Measurements from ENCODE around the gene HTR1E.
"Not testable (repeated sequence)": the region's sequence is repeated elsewhere in the genome, so short reads cannot be mapped to it uniquely, and the experiment has no call there.

The HTR1E gene

DNA sequence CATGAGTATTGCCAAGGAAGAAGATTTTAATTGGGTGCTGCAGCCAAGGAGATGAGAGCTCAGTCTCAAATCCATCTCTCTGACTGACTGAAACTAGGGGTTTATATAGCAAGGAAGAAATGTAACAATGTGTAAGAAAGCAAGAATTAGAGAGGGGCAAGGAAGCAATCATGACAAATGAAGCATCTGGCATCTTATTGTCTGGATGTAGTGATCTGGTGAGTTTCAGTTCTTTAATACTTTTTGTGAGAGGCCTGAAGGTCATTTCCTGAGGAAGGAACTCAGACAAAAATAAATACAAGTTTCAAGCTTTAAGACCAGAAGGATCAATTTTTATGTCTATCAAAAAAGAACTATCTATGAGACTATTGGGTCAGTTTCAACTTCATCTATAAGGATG, 64.2 kb downstream of the HTR1E start:
- FAIRE-seq, result no peak

DNA sequence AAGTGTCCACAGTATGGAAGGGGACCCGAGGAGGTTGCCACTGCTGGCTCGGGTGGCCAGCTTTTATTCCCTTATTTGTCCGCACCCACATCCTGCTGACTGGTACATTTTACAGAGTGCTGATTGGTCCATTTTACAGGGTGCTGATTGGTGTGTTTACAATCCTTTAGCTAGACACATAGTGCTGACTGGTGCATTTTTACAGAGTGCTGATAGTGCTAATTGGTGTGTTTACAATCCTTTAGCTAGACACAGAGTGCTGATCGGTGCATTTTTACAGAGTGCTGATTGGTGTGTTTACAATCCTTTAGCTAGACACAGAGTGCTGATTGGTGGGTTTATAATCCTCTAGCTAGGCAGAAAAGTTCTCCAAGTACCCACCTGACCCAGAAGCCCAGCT, 65.1 kb downstream of the HTR1E start:
- not testable (repeated sequence) for FAIRE-seq

DNA sequence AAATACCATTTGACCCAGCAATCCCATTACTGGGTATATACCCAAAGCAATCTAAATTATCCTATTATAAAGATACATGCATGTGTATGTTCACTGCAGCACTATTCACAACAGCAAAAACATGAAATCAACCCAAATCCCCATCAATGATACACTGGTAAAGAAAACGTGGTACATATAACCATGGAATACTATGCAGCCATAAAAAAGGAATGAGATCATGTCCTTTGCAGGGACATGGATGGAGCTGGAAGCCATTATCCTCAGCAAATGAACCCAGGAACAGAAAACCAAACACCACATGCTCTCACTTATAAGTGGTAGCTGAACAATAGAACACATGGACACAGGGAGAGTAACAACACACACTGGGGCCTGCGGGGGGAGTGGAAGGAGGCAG, 69.2 kb downstream of the HTR1E start:
- not testable (repeated sequence) for FAIRE-seq

DNA sequence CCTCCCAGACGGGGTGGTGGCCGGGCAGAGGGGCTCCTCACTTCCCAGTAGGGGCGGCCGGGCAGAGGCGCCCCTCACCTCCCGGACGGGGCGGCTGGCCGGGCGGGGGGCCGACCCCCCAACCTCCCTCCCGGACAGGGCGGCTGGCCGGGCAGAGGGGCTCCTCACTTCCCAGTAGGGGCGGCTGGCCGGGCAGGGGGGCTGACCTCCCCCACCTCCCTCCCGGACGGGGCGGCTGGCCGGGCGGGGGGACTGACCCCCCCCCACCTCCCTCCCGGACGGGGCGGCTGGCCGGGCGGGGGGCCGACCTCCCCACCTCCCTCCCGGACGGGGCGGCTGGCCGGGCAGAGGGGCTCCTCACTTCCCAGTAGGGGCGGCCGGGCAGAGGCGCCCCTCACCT, 72.3 kb downstream of the HTR1E start:
- not testable (repeated sequence) for FAIRE-seq

DNA sequence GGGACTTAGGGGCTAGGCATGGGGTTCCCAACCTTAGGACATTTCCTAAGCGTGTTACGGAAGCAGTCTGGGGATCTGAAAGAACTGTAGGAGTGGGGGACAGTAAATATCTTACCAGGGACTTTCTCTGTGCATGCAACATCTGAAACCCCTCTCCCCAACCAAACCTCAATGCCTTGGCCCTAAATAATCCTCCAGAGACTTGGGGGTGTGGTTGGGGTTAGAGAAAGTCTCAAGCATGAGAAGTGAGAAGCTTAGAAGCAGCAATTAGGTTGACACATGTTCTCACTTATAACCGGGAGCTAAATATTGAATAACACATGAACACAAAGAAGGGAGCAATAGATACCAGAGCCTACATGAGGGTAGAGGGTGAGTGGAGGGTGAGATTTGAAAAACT, 74.7 kb downstream of the HTR1E start:
- FAIRE-seq, result no peak

DNA sequence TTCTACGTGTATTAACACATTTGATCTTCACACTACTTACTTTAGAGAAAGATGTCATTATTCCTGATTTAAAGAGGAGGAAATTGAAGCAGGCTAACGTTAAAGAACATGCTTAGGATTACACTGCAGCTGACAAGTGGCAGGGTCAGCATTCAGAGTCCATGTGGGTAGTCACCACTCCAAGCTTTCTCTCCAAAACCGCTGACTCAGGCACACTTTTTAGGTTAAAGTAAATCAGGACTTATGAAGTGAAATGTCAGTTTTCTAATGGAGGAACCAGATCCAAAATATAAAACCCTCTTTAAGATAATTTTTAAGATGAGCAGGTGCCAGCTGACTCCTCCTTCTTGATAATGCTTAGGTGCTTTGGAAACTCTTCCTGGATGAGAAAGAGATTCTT, 75.4 kb downstream of the HTR1E start:
- FAIRE-seq, result no peak

DNA sequence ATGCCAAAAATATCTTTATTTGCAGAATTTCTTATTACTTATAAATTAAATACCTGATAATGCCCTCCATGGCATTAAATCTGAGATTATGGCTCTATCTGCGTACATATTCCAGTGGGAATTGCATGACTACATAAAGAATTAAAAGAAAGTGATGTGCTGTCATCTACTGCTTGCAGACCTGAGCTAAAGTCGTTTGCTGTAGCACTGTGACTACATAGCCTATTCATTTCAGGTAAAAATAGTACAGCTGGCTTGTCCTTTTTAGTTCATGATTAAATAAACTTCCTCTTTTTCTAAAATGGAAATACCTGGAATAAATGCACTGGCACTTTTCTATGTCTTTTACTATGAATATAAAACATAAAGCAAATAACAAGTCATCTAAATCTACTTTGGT, 79.4 kb downstream of the HTR1E start:
- no peak for FAIRE-seq

DNA sequence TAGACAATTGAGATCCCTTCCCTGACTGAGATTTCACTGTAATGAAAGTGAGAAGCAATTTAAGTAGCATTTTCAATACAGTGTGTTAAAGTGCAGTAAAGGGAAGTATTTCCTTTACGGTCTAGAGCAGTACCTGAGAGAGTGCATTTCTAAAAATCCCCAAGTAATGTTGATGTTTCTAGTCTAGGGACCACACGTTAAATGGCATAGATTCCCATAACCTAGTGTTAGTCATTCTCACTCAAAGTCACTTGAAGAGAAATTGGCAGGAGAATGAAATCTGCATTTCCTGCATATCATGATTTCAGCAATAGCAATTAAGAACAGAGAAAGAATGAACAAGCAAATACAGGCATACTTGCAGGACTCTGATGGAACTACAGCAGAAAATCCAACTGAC, 89.7 kb downstream of the HTR1E start:
- FAIRE-seq, result no peak

DNA sequence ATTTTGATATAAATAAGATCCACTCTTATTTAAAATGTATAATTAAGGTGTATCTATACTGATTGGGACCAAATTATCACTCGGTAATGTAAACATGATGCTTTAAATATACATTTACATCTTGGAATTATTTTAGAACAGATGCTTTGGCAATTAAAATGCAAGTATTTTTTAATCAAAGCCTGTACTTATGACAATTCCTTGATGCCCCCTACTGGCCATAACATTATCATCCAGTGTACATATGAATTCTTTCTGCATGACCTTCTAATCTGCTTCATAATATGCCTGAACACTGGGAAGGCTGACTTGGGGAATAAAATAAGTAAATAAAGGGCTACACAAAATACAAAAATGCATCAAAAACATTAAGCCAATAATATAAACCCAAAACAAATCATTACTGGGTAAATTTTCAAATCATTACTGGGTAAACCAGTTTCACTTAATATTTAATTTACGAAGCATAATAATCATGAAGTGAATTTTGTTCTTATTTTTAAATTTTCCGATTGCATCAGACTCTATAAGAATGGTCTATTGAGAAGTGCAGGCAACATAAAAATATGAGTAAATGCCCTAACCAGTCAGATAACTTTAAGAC, 92.5 kb downstream of the HTR1E start:
- no peak for FAIRE-seq

DNA sequence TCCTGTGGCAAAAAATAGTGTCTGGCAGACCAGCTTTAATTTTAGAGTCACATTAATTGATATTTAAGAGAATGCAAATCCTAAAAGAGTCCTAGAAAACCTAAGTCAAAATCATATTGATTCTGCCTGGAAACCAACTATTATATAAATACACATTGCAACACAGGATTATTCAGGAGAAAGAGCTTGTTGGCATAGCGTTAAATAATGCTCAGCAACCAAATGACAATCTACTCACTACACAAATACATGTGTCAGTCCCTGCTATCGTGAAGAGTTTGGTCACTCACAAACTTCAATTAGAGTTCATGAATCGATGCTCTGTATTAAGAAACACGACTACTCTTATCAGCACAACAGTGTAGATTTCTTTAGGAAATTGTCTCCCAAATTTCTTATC, 103.4 kb downstream of the HTR1E start:
- no peak for FAIRE-seq

DNA sequence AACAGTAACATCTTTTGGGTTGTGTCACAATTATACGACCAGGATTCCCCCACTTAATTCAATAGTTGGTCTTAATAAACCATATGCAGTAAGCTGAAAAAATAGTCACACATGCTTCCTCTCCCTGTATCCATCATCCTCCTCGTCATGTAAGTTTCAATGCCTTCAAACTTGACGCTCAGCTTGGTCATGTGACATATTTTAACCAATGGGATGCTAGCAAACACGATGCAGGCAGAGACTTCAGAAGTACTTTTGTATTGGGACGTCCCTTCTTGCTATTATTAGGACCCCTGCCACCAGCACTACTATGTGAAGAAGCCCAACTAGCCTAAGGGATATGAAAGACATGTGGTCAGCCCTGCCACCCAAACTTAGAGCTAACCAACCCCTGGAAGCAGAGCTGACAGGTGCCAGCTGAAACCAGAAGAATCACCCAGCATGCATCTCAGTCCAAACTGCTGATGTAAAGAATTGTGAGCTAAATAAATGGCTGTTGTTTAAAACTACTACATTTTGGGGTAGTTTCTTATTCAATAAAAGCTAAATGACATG, 108.3 kb downstream of the HTR1E start:
- FAIRE-seq, result no peak

DNA sequence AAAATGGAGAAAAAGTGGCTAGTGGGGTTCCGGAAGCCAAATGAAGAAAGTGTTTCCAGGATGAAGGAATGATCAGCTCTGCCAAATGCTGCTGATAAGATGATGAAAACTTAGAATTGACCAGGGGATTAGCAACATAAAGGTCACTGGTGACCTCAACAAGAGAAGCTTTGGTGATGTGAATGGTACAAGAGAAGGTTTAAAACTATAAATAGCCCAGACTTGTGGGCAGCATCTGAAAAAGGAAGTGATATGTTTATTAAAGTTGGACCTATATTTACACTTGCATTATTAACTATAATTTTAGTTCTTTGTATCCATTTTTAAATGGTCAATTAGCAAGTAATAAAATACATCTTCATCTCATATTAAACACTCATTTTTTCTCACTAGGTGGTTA, 112.5 kb downstream of the HTR1E start:
- no peak for FAIRE-seq

DNA sequence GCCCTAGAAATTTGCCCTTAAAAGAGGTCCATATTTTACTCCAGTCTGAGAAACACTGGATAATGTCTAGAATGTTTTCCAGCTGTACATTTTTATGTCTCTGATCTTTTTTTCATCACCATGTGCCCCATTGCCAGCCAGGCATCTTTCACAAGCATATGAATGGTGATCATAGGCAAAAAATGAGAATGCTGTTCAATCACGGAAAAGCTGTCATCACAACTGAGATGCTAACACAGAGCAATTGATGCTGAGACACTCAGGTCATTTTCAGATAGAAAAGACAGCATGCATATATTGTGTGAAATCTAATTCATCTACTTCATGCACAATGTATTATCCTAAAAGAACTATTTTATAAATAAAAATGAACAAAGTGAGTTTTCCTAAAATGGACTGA, 116.0 kb downstream of the HTR1E start:
- no peak for FAIRE-seq

DNA sequence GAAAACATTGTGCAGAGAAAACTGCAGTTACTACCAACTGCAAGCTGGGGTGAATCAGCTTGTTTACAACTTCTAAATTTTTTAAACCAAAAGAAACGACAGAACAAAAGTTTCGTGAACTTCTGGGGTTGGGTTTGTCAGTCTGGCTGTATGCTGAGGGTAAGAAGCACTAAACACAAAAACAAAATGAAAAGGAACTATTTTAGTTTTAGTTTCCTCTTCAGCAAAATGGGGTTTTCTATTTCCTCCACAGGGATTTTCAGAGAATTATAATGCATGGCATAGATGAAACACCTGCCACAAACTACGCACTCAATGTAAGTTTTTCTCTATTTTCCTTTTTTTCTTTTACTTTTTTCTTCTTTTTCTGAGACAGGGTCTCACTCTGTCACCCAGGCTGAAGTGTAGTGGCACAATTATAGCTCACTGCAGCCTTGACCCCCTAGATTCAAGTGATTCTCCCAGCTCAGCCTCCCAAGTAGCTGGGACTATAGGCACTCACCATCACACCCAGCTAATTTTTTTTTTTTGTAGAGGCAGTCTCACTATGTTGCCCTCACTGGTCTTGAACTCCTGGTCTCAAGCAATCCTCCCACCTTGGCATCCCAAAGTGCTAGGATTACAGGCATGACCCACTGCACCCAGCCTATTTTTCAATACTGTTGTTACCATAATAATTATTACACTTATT, 117.0 kb downstream of the HTR1E start:
- FAIRE-seq, result no peak

DNA sequence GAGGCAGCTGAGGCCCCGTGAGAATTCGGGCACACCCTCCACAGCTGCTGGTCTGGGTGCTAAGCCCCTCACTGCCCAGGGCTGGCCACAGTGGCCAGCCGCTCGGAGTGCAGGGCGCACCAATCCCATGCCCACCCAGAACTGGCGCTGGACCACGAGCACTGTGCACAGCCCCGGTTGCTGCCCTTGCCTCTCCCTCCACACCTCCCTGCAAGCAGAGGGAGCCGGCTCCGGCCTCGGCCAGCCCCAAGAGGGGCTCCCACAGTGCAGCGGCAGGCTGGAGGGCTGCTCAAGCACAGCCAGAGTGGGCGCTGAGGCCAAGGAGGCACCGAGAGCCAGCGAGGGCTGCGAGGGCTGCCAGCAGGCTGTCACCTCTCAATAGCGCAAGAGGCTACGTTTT, 122.6 kb downstream of the HTR1E start:
- FAIRE-seq, result no peak

DNA sequence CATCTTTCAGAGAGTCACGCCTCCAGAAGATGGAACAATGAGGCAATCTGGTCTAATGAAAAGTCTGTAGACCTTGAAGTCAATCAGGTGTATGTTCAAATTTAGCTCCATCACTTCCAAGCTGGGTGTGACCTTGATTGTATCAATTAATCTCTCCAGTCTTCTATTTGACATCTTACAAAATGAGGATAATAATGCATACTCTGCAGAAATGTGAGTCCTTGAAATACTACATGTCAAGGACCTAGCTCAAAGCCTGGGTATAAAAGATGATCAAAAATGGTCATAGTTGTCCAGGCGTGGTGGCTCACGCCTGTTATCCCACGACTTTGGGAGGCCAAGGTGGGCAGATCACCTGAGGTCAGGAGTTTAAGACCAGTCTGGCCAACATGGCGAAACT, 127.8 kb downstream of the HTR1E start:
- FAIRE-seq, result no peak
